OCI-LY7 (cell line): ENCODE measurements around the gene UAP1L1. TPM values are rescaled to one million over a fixed set of nuclear protein-coding genes. Genes with fewer than 3 reads are reported as not detected.
A peak's percentile ranks its signal among the peaks of the same experiment; 100 is the strongest.

ENCODE experiments used
- BruUV-seq: library from RNA; stranded (reverse); fragments of 400-500 nt; replicated peaks from 2 replicates; lab custom pipeline; 2021; lab: Mats Ljungman, UMichigan
- CTCF ChIA-PET: fragments of 300-600 bp; sonication (Branson Sonifier 250); formaldehyde crosslinking; loops from one replicate; lab custom pipeline; 2022; ENCODE audit warnings: antibody characterized with exemption; ENCODE audit not compliant: unreplicated experiment; lab: Charles Lee
- POLR2A ChIA-PET: fragments of 300-600 bp; sonication (Branson Sonifier 250); formaldehyde crosslinking; loops from one replicate; lab custom pipeline; 2022; ENCODE audit warnings: antibody characterized with exemption; lab: Charles Lee
- DNase-seq: peaks from one replicate; pipeline ENCODE4 v3.0.0-alpha.2; 2015; ENCODE audit warnings: low spot score
- H2AFZ ChIP-seq: fragments of 200-600 bp; sonication (generic), shearing (Covaris generic); 2 replicates; pipeline ENCODE4 v1.6.1; 2014; ENCODE audit warnings: mild to moderate bottlenecking, antibody characterized with exemption, low read length, moderate library complexity
- H3K27ac ChIP-seq: fragments of 200-600 bp; sonication (generic); 2 replicates; pipeline ENCODE4 v1.5.1; 2014; ENCODE audit warnings: mixed run types, low read depth, mild to moderate bottlenecking, moderate library complexity, low read length, inconsistent platforms; ENCODE audit not compliant: poor library complexity, severe bottlenecking
- H3K36me3 ChIP-seq: fragments of 200-600 bp; sonication (generic); 2 replicates; pipeline ENCODE4 v1.6.1; 2014; ENCODE audit warnings: mild to moderate bottlenecking, antibody characterized with exemption, low read length, moderate library complexity, mixed read lengths; ENCODE audit not compliant: insufficient read depth
- H3K4me1 ChIP-seq: fragments of 200-600 bp; sonication (generic); 2 replicates; pipeline ENCODE4 v1.5.1; 2014; ENCODE audit warnings: mild to moderate bottlenecking, low read length; ENCODE audit not compliant: insufficient read depth, poor library complexity, severe bottlenecking
- H3K4me2 ChIP-seq: fragments of 200-600 bp; sonication (generic); 2 replicates; pipeline ENCODE4 v1.6.1; 2014; ENCODE audit warnings: mild to moderate bottlenecking, low read length
- H3K4me3 ChIP-seq: fragments of 200-600 bp; sonication (generic); 2 replicates; pipeline ENCODE4 v1.5.1; 2014; ENCODE audit warnings: mild to moderate bottlenecking, low read depth, low read length; ENCODE audit not compliant: poor library complexity, severe bottlenecking
- H3K79me2 ChIP-seq: fragments of 200-600 bp; sonication (generic); 2 replicates; pipeline ENCODE4 v1.6.1; 2016; ENCODE audit warnings: low read depth, mild to moderate bottlenecking, low read length, moderate library complexity, mixed read lengths; ENCODE audit not compliant: insufficient read depth
- H3K9me2 ChIP-seq: fragments of 200-600 bp; sonication (generic); 2 replicates; pipeline ENCODE4 v1.6.1; 2016; ENCODE audit warnings: mild to moderate bottlenecking, low read length, mixed read lengths; ENCODE audit not compliant: insufficient read depth
- H3K9me3 ChIP-seq: fragments of 200-600 bp; sonication (generic); 2 replicates; pipeline ENCODE4 v1.6.1; 2014; ENCODE audit warnings: mild to moderate bottlenecking, mixed run types, low read length, mixed read lengths
- H4K20me1 ChIP-seq: fragments of 200-600 bp; sonication (generic); 2 replicates; pipeline ENCODE4 v1.6.1; 2014; ENCODE audit warnings: mild to moderate bottlenecking, antibody characterized with exemption, low read length, moderate library complexity, mixed read lengths; ENCODE audit not compliant: insufficient read depth
- EZH2phosphoT487 ChIP-seq: fragments of 200-600 bp; sonication (generic); IDR thresholded peaks from 2 replicates; pipeline ENCODE4 v1.6.1; 2018; ENCODE audit warnings: low read depth, borderline replicate concordance, mild to moderate bottlenecking, mixed run types, antibody characterized with exemption, low read length, moderate library complexity, mixed read lengths
- intact Hi-C: fragments of 100-400 bp; cut with micrococcal nuclease; formaldehyde crosslinking; loops from one replicate; pipeline ENCODE4 v1.10.0; 2022; ENCODE audit not compliant: unreplicated experiment
- total RNA-seq, 2 experiments: library from RNA; depleted of rRNA in 1 of 2; stranded (reverse); fragments of >200 nt in 1 of 2; shearing (Covaris generic) in 1 of 2; gene quantifications; 2 replicates each; pipeline ENCODE4 v1.2.3, GENCODE V29; 2014 to 2022
- TF ChIP-seq, protein P1 (sequence below): fragments of 200-600 bp; sonication (generic); conservative IDR thresholded peaks from 2 replicates; pipeline ENCODE4 v1.5.1; 2014; ENCODE audit warnings: mild to moderate bottlenecking, antibody characterized with exemption, low read length, moderate library complexity, mixed read lengths

UAP1L1 gene
- total RNA-seq, 2 experiments from 2014 or later, result 5.7 to 16.7 TPM

DNA sequence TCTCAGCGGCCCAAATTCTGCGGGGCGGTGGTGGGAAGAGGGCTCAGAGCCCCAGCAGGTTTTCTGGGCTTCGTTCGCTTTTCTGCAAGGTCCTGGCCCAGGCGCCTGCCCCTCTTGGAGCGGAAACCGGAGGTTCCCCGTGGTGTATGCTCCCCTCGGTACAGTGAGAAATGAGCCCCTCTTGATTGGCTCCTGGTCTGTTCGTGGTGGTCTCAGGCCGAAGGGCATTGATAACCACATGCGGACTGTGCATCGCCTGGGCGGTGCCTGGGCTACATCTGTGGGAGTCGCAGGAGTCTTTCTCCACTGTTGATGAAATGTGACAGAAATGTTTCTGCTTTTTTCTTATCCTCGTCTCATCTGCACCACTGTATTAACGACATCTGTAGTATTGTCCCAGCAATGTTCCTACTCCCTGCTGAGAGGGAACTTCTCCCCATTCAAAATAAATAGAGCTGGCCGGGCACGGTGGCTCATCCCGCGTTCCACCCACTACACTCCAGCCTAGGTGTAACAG is 10.2 kb downstream of the UAP1L1 start:
- Histone ChIP-seq H3K4me2 (peak overlapping the region; percentile 83), H3K27ac (peak overlapping the region; percentile 53), H4K20me1 (no peaks in the 10 kb centered on the region), H3K4me3 (peak overlapping the region; percentile 77), H3K9me3 (no peaks in the 10 kb centered on the region), H3K36me3 (peaks cover 8% of the 10 kb centered on the region; the same call in 1 of the 2 replicates), H3K9me2 (no peaks in the 10 kb centered on the region), H3K4me1 (peaks cover 24% of the 10 kb centered on the region), H3K79me2 (peaks cover 6% of the 10 kb centered on the region; the same call in 1 of the 2 replicates), H2AFZ (peak overlapping the region; percentile 62)
- ChIA-PET POLR2A (interaction anchor here (0.9 to 1.6 kb wide), 6 partner anchors 9 to 114 kb away, joined by 3 to 13 read pairs (median 5); partner anchors contain the start of genes SAPCD2, TPRN and UAP1L1), CTCF (interaction anchor here (1.3 kb wide), 1 partner anchor 19 kb away, joined by 6 read pairs; no protein-coding TSS in a partner anchor)
- TF ChIP-seq EZH2phosphoT487, result no peak
- TF ChIP-seq, protein P1, sequence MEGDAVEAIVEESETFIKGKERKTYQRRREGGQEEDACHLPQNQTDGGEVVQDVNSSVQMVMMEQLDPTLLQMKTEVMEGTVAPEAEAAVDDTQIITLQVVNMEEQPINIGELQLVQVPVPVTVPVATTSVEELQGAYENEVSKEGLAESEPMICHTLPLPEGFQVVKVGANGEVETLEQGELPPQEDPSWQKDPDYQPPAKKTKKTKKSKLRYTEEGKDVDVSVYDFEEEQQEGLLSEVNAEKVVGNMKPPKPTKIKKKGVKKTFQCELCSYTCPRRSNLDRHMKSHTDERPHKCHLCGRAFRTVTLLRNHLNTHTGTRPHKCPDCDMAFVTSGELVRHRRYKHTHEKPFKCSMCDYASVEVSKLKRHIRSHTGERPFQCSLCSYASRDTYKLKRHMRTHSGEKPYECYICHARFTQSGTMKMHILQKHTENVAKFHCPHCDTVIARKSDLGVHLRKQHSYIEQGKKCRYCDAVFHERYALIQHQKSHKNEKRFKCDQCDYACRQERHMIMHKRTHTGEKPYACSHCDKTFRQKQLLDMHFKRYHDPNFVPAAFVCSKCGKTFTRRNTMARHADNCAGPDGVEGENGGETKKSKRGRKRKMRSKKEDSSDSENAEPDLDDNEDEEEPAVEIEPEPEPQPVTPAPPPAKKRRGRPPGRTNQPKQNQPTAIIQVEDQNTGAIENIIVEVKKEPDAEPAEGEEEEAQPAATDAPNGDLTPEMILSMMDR, result no peak
- peak; percentile 37 for DNase-seq
- intact Hi-C loops, result loop anchor here (2.0 kb wide), 1 partner anchor 63 kb away; no protein-coding TSS in a partner anchor
- BruUV-seq, result no TSS peak

DNA sequence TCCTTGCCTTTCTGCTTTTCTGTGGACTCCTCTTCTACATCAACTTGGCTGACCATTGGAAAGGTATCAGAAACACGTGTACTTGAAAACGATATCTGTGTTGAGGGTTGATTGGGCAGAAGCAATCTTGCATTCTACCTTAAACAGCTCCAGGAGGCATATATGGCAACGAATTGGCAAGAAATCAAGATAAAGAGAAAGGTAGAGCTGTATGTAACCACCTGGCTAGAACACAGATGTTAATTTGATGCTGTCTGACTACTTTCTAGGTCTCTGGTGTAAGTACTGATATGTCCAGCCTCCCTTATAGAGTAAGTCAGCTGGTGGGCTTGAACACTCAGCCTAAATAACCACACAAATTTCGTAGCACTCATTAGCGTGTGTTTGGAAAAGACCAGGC is 10.8 kb downstream of the UAP1L1 start:
- H3K36me3 ChIP-seq, result peaks cover 12% of the 10 kb centered on the region; the same call in 1 of the 2 replicates
- no peak overlapping the region for H3K27ac ChIP-seq
- no peaks in the 10 kb centered on the region for H3K9me2 ChIP-seq
- H2AFZ ChIP-seq, result no peak overlapping the region
- intact Hi-C loops, result no loop called here
- H4K20me1 ChIP-seq, result no peaks in the 10 kb centered on the region
- TF ChIP-seq, protein P1, result no peak
- TF ChIP-seq EZH2phosphoT487, result no peak
- H3K9me3 ChIP-seq, result no peaks in the 10 kb centered on the region
- ChIA-PET CTCF (interaction anchor here (0.7 kb wide), 1 partner anchor 21 kb away, joined by 3 read pairs; no protein-coding TSS in a partner anchor), POLR2A (interaction anchor here (1.1 kb wide), 1 partner anchor 18 kb away, joined by 5 read pairs; the partner anchor contains the start of gene SAPCD2)
- no peak for DNase-seq
- peaks cover 24% of the 10 kb centered on the region for H3K4me1 ChIP-seq
- peak overlapping the region; percentile 77 for H3K4me3 ChIP-seq
- TSS peak; percentile 62 for BruUV-seq
- H3K79me2 ChIP-seq, result peaks cover 6% of the 10 kb centered on the region; the same call in 1 of the 2 replicates
- H3K4me2 ChIP-seq, result peak overlapping the region; percentile 83
